Measurements from ENCODE around the gene ESYT2.

The ESYT2 gene

DNA sequence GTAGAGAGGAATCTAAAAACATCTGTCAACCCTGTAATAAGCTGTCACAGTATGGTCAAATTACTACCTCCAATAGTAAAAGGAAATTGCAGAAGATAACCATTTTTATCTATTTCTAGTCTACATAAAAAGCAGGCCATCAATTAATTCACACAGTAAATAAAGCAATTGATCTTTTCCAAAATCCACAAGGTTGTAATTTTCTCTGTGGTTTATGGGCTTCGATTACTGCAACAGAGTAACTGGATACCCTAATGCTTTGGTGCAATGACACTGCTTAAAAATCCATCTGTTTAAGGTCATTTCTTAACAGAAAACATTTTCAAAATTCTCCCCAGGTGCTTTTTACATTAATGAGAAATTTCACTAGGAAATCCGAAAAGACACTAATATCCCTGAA, 23.9 kb downstream of the ESYT2 start:
- no peak for DNase-seq (ENCODE audit: low spot score)
- TF ChIP-seq, protein P1, sequence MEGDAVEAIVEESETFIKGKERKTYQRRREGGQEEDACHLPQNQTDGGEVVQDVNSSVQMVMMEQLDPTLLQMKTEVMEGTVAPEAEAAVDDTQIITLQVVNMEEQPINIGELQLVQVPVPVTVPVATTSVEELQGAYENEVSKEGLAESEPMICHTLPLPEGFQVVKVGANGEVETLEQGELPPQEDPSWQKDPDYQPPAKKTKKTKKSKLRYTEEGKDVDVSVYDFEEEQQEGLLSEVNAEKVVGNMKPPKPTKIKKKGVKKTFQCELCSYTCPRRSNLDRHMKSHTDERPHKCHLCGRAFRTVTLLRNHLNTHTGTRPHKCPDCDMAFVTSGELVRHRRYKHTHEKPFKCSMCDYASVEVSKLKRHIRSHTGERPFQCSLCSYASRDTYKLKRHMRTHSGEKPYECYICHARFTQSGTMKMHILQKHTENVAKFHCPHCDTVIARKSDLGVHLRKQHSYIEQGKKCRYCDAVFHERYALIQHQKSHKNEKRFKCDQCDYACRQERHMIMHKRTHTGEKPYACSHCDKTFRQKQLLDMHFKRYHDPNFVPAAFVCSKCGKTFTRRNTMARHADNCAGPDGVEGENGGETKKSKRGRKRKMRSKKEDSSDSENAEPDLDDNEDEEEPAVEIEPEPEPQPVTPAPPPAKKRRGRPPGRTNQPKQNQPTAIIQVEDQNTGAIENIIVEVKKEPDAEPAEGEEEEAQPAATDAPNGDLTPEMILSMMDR (IDR thresholded peaks at IDR 0.05; ENCODE audit: borderline replicate concordance, control extremely low read depth, extremely low read depth, insufficient read depth, missing control alignments) = no peak
- in situ Hi-C loops (cut with MboI; ENCODE audit: low sequenced_read_pairs, unreplicated experiment) = no loop called here

DNA sequence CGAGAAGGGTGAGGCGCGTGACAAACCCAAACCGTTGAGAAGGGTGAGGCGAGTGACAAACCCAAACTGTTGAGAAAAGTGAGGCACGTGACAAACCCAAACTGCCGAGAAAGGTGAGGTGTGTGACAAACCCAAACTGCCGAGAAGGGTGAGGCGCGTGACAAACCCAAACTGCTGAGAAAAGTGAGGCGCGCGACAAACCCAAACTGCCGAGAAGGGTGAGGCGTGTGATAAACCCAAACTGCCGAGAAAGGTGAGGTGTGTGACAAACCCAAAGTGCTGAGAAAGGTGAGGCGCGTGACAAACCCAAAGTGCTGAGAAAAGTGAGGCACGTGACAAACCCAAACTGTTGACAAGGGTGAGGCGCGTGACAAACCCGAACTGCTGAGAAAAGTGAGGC, 25.0 kb downstream of the ESYT2 start:
- in situ Hi-C loops (cut with MboI; ENCODE audit: low sequenced_read_pairs, unreplicated experiment) = no loop called here
- DNase-seq (ENCODE audit: low spot score) = no peak
- TF ChIP-seq, protein P1 (IDR thresholded peaks at IDR 0.05; ENCODE audit: borderline replicate concordance, control extremely low read depth, extremely low read depth, insufficient read depth, missing control alignments) = no peak

DNA sequence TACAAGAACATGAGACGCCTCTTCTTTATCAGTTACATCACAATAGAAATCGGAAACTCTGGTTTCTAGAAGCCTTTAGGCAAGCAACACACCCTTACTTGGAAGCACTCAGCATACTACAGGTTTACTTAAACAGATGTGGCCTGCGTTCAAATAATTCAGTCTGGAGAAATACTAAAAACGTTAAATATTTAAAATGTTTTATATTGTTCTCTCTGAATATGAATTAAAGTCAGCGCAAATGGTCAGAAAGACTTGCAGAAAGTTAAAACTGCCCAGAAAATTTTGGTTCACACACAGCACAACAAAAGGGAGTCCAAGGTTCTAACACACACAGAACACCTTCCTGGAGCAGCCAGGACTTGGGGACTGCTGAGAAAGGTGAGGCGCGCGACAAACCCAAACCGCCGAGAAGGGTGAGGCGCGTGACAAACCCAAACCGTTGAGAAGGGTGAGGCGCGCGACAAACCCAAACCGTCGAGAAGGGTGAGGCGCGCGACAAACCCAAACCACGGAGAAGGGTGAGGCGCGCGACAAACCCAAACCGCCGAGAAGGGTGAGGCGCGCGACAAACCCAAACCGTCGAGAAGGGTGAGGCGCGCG, 25.8 kb downstream of the ESYT2 start:
- DNase-seq (ENCODE audit: low spot score) = no peak
- in situ Hi-C loops (cut with MboI; ENCODE audit: low sequenced_read_pairs, unreplicated experiment) = no loop called here
- TF ChIP-seq, protein P1 (IDR thresholded peaks at IDR 0.05; ENCODE audit: borderline replicate concordance, control extremely low read depth, extremely low read depth, insufficient read depth, missing control alignments) = no peak

DNA sequence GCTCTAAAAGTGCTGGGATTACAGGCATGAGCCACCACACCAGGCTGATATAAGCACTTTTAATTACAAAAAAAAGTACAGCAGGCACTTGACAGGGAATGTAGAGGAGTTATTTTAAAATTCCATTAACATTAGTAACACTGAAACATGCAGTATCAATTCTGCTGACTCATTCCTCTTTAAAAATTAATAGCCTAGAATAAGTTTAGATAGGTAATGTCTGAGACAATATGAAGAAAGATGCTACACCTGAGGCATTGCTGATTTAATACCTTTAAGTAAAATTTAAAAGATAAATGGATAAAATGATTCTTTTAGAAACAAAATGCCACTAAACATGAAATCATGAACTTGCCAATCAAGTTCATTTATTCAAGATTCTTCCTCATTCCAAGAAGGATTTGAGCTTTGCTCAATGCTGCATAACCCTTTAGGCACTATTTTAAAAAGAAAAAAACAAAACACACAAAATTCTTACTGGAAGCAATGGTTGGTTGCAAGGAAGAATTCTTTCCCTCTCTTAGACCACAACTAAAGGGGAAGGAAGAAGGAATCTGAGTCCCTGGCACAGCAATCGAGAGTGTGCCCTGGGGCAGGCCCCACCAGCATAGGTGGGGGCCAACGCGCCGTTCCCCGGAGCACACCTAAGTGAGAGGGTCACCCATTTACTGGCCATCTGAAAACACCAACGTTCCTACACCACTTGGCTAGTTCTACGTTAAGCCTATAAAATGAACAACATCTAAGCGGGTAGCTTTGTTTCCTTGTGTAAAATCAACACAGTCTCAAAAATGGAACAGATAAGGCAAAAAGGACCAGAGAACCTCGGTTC, 26.6 kb downstream of the ESYT2 start:
- TF ChIP-seq, protein P1 (IDR thresholded peaks at IDR 0.05; ENCODE audit: borderline replicate concordance, control extremely low read depth, extremely low read depth, insufficient read depth, missing control alignments) = no peak
- no peak for DNase-seq (ENCODE audit: low spot score)
- in situ Hi-C loops (cut with MboI; ENCODE audit: low sequenced_read_pairs, unreplicated experiment) = no loop called here

DNA sequence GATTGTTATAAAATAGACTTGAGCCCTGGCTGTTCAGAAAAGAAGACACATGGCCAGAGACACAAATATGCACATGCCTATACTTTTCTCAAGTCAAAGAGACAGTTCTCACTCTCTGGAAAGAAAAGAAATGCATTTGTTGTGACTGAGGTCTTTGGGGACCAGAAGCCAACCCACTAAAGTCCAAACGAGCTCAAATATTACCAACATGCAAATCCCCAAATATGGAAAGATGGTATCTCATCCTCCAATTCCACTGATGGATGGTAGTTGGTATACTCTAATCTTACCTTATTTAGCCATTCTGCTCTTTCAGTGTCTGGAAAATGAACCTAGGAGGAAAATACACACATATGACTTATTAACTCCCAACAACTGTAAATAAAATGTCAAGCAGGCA, 30.6 kb downstream of the ESYT2 start:
- TF ChIP-seq, protein P1 (IDR thresholded peaks at IDR 0.05; ENCODE audit: borderline replicate concordance, control extremely low read depth, extremely low read depth, insufficient read depth, missing control alignments) = no peak
- in situ Hi-C loops (cut with MboI; ENCODE audit: low sequenced_read_pairs, unreplicated experiment) = no loop called here
- no peak for DNase-seq (ENCODE audit: low spot score)

DNA sequence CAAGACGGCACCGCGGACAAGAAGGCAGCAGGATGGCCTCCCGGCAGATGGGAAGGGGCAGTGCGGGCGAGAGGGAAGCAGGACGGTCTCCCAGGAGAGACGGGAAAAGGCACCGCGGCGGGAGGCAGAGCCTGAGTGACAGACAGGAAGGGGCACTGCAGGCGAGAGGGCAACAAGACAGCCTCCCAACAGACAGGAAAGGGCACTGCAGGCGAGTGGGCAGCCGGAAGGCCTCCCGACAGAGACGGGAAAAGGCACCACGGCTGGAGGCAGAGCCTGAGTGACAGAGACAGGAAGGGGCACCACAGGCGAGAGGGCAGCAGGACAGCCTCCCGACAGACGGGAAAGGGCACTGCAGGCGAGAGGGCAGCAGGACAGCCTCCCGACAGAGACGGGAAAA, 32.6 kb downstream of the ESYT2 start:
- TF ChIP-seq, protein P1 (IDR thresholded peaks at IDR 0.05; ENCODE audit: borderline replicate concordance, control extremely low read depth, extremely low read depth, insufficient read depth, missing control alignments) = no peak
- DNase-seq (ENCODE audit: low spot score) = no peak
- in situ Hi-C loops (cut with MboI; ENCODE audit: low sequenced_read_pairs, unreplicated experiment) = no loop called here

Measured in GM13976 (cell line).